ENCODE data around the gene ZFAND2B.

- TF ChIP-seq POLR2AphosphoS5 (IDR thresholded peaks at IDR 0.05): no peak
- TF ChIP-seq, protein P1, sequence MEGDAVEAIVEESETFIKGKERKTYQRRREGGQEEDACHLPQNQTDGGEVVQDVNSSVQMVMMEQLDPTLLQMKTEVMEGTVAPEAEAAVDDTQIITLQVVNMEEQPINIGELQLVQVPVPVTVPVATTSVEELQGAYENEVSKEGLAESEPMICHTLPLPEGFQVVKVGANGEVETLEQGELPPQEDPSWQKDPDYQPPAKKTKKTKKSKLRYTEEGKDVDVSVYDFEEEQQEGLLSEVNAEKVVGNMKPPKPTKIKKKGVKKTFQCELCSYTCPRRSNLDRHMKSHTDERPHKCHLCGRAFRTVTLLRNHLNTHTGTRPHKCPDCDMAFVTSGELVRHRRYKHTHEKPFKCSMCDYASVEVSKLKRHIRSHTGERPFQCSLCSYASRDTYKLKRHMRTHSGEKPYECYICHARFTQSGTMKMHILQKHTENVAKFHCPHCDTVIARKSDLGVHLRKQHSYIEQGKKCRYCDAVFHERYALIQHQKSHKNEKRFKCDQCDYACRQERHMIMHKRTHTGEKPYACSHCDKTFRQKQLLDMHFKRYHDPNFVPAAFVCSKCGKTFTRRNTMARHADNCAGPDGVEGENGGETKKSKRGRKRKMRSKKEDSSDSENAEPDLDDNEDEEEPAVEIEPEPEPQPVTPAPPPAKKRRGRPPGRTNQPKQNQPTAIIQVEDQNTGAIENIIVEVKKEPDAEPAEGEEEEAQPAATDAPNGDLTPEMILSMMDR (IDR thresholded peaks at IDR 0.05 in 8 of 11, conservative IDR thresholded peaks at IDR 0.05 in 3 of 11): no peak
These were observed 727 bp downstream of the ZFAND2B start for GRCh38 chr2:219207134-219207883.

Measured in spleen (tissue), 7 donors.